ENCODE measurements around the gene ARL15. TPM values are rescaled to one million over a fixed set of nuclear protein-coding genes. Genes with fewer than 3 reads are reported as not detected.
"Not testable (repeated sequence)": the region's sequence is repeated elsewhere in the genome, so short reads cannot be mapped to it uniquely, and the experiment has no call there.

Gene ARL15
- total RNA-seq, 1 experiment from 2014 or later = 0.50 TPM

- no peaks in the 10 kb centered on the region for H3K4me1 ChIP-seq (replicated peaks; ENCODE audit: insufficient read depth)
- DNase-seq = no peak
- H3K4me2 ChIP-seq = no peak overlapping the region
- no peaks in the 10 kb centered on the region for H3F3A ChIP-seq (ENCODE audit: insufficient read depth, low read depth)
- H3K79me2 ChIP-seq (ENCODE audit: low read depth) = no peaks in the 10 kb centered on the region
- no peaks in the 10 kb centered on the region for H3K9me3 ChIP-seq (ENCODE audit: insufficient read depth, low read depth)
- H3K36me3 ChIP-seq (ENCODE audit: low read depth) = no peaks in the 10 kb centered on the region
- H3K9me2 ChIP-seq (ENCODE audit: insufficient read depth) = no peaks in the 10 kb centered on the region
- H3K4me3 ChIP-seq = no peak overlapping the region
- CTCF ChIA-PET = no interaction called here
- no peak overlapping the region for H3K27ac ChIP-seq
- TF ChIP-seq CTCF (conservative IDR thresholded peaks at IDR 0.05) (no peak), EZH2 (IDR thresholded peaks at IDR 0.05; ENCODE audit: low read depth) (no peak)
- intact Hi-C loops (cut with micrococcal nuclease; ENCODE audit: unreplicated experiment) = no loop called here
- no peaks in the 10 kb centered on the region for H4K20me1 ChIP-seq (ENCODE audit: insufficient read depth)
- POLR2A ChIA-PET (ENCODE audit: unreplicated experiment) = no interaction called here
- H3K27me3 ChIP-seq (ENCODE audit: insufficient read depth, low read depth) = no peaks in the 10 kb centered on the region
- H2AFZ ChIP-seq = no peak overlapping the region
- no TSS peak for BruUV-seq (replicated peaks)
Measured at GRCh38 chr5:54049144-54049543, 261.2 kb downstream of the ARL15 start.

- Histone ChIP-seq H3K27ac (no peak overlapping the region), H3K9me2 (ENCODE audit: insufficient read depth) (no peaks in the 10 kb centered on the region), H3K4me2 (no peak overlapping the region), H3K79me2 (ENCODE audit: low read depth) (no peaks in the 10 kb centered on the region), H2AFZ (no peak overlapping the region), H4K20me1 (ENCODE audit: insufficient read depth) (no peaks in the 10 kb centered on the region), H3K27me3 (ENCODE audit: insufficient read depth, low read depth) (no peaks in the 10 kb centered on the region), H3K4me3 (no peak overlapping the region), H3K4me1 (replicated peaks; ENCODE audit: insufficient read depth) (no peaks in the 10 kb centered on the region), H3F3A (ENCODE audit: insufficient read depth, low read depth) (no peaks in the 10 kb centered on the region), H3K9me3 (ENCODE audit: insufficient read depth, low read depth) (no peaks in the 10 kb centered on the region), H3K36me3 (ENCODE audit: low read depth) (no peaks in the 10 kb centered on the region)
- no peak for DNase-seq
- CTCF ChIA-PET = no interaction called here
- POLR2A ChIA-PET (ENCODE audit: unreplicated experiment) = no interaction called here
- BruUV-seq (replicated peaks) = no TSS peak
- intact Hi-C loops (cut with micrococcal nuclease; ENCODE audit: unreplicated experiment) = no loop called here
- TF ChIP-seq CTCF (conservative IDR thresholded peaks at IDR 0.05) = no peak
- no peak for TF ChIP-seq EZH2 (IDR thresholded peaks at IDR 0.05; ENCODE audit: low read depth)
Measured at GRCh38 chr5:54045077-54045792, 265.1 kb downstream of the ARL15 start.

- CTCF ChIA-PET; H3K9me2 ChIP-seq (ENCODE audit: insufficient read depth); POLR2A ChIA-PET (ENCODE audit: unreplicated experiment): not testable (repeated sequence)
Measured at GRCh38 chr5:54044276-54044675, 266.1 kb downstream of the ARL15 start.

GRCh38 chr5:54040804-54041203 lies 269.6 kb downstream of the ARL15 start:
- Histone ChIP-seq H3F3A (ENCODE audit: insufficient read depth, low read depth) (no peaks in the 10 kb centered on the region), H3K4me1 (replicated peaks; ENCODE audit: insufficient read depth) (no peaks in the 10 kb centered on the region), H3K4me3 (no peak overlapping the region), H3K9me2 (ENCODE audit: insufficient read depth) (no peaks in the 10 kb centered on the region), H3K9me3 (ENCODE audit: insufficient read depth, low read depth) (no peaks in the 10 kb centered on the region), H3K27me3 (ENCODE audit: insufficient read depth, low read depth) (no peaks in the 10 kb centered on the region), H3K27ac (no peak overlapping the region), H3K36me3 (ENCODE audit: low read depth) (no peaks in the 10 kb centered on the region), H3K4me2 (no peak overlapping the region), H4K20me1 (ENCODE audit: insufficient read depth) (no peaks in the 10 kb centered on the region), H2AFZ (no peak overlapping the region), H3K79me2 (ENCODE audit: low read depth) (no peaks in the 10 kb centered on the region)
- TF ChIP-seq CTCF (conservative IDR thresholded peaks at IDR 0.05) (no peak), EZH2 (IDR thresholded peaks at IDR 0.05; ENCODE audit: low read depth) (no peak)
- no TSS peak for BruUV-seq (replicated peaks)
- DNase-seq = no peak
- intact Hi-C loops (cut with micrococcal nuclease; ENCODE audit: unreplicated experiment) = no loop called here
- ChIA-PET CTCF (no interaction called here), POLR2A (ENCODE audit: unreplicated experiment) (no interaction called here)

More at GRCh38 chr5:54044276-54044675, 266.1 kb downstream of the ARL15 start:
- H3K79me2 ChIP-seq (ENCODE audit: low read depth); H3K27ac ChIP-seq; H3K9me3 ChIP-seq (ENCODE audit: insufficient read depth, low read depth); BruUV-seq (replicated peaks); H2AFZ ChIP-seq; H3K4me1 ChIP-seq (replicated peaks; ENCODE audit: insufficient read depth); intact Hi-C loops (cut with micrococcal nuclease; ENCODE audit: unreplicated experiment); H3K36me3 ChIP-seq (ENCODE audit: low read depth); H4K20me1 ChIP-seq (ENCODE audit: insufficient read depth); DNase-seq; H3F3A ChIP-seq (ENCODE audit: insufficient read depth, low read depth); H3K27me3 ChIP-seq (ENCODE audit: insufficient read depth, low read depth); H3K4me3 ChIP-seq; H3K4me2 ChIP-seq: not testable (repeated sequence)
